Astrocyte of the cerebellum (primary cell): Measurements from ENCODE around the gene DERL3.
A peak's percentile ranks its signal among the peaks of the same experiment; 100 is the strongest.

Experiments used
- DNase-seq: peaks from one replicate; pipeline ENCODE4 v3.0.0-alpha.2; 2011; ENCODE audit warnings: low read depth
- H3K4me3 ChIP-seq: 2 replicates; pipeline ENCODE4 v1.5.1; 2011; ENCODE audit warnings: mild to moderate bottlenecking, low read depth, low read length, moderate library complexity
- in situ Hi-C: cut with HindIII; loops from 2 replicates; pipeline ENCODE4 v1.10.0; 2017; ENCODE audit warnings: low sequenced_read_pairs
- TF ChIP-seq, protein P1 (sequence below): IDR thresholded peaks from 2 replicates; pipeline ENCODE4 v1.5.1; 2012; ENCODE audit warnings: low read length, low read depth, moderate library complexity, mild to moderate bottlenecking; ENCODE audit errors: missing control alignments

The DERL3 gene

DNA sequence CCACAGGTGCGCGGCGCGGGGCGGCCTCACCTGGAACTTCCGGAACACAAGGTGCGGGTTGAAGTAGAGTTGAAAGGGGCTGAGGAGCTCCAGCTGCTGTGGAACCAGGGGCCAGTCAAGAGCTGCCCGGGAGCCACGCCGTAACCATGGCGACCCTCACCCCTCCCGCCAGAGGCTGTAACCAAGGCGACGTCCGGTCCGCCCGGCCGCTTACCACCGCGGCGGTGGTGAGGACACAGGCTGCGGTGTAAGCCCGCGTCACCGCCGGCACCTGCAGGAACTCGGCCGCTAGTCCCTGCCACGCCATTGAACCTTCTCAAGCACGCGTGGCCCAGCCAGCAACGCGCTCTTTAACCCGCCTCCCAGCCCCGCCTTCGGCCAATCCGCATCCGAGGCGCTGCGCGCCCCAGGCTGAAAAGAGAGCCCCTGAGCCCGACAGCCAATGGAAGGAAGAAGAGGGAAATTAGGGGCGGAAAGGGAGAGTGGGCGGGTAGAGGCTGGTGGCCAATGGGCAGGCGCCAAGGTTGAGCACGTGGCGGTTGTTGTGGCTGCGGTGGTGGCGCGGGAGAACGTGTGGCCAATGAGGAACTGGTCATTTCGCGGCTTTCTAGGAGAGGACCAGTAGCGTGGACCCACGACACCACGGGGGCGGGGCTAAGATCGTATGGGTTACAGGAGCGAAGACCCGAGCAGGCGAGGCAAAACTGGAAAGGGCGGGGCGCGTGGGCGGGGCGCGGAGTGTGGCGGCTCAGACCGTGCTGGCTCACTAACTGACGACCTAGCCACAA is at the start of gene DERL3:
DERL3 (minus strand) TSS at position 326 of the 788 bp plus-strand sequence; CDS start at position 307, 19 bp downstream.
- peak; percentile 92 for DNase-seq
- in situ Hi-C loops, result loop anchor here (10.0 kb wide), 1 partner anchor 304 kb away; no protein-coding TSS in a partner anchor
- TF ChIP-seq, protein P1, sequence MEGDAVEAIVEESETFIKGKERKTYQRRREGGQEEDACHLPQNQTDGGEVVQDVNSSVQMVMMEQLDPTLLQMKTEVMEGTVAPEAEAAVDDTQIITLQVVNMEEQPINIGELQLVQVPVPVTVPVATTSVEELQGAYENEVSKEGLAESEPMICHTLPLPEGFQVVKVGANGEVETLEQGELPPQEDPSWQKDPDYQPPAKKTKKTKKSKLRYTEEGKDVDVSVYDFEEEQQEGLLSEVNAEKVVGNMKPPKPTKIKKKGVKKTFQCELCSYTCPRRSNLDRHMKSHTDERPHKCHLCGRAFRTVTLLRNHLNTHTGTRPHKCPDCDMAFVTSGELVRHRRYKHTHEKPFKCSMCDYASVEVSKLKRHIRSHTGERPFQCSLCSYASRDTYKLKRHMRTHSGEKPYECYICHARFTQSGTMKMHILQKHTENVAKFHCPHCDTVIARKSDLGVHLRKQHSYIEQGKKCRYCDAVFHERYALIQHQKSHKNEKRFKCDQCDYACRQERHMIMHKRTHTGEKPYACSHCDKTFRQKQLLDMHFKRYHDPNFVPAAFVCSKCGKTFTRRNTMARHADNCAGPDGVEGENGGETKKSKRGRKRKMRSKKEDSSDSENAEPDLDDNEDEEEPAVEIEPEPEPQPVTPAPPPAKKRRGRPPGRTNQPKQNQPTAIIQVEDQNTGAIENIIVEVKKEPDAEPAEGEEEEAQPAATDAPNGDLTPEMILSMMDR, result no peak
- H3K4me3 ChIP-seq, result peak within 1 kb of the TSS; percentile 35

DNA sequence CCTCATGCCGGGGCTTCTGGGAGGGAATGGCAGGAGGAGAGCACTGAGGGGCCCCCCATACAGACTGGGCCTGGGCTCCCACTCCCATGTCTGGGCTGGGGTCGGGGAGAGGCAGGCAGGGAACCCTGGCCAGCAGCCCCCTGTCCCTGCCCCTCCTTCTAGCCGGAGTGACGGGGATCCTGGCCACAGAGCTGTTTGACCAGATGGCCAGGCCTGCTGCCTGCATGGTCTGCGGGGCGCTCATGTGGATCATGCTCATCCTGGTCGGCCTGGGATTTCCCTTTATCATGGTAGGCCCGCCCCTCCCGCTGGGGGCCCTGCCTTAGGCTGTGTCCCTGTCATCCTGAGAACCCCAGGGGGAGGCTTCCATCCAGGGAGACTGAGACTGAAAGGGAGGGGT is 45.3 kb upstream of the DERL3 start:
- no peak for DNase-seq
- H3K4me3 ChIP-seq, result no peak overlapping the region
- in situ Hi-C loops, result no loop called here
- TF ChIP-seq, protein P1, result no peak

- in situ Hi-C loops, result no loop called here
- TF ChIP-seq, protein P1, result no peak
- DNase-seq, result no peak
- no peak overlapping the region for H3K4me3 ChIP-seq
These were observed 44.9 kb upstream of the DERL3 start for GRCh38 chr22:23883658-23884057.

DNA sequence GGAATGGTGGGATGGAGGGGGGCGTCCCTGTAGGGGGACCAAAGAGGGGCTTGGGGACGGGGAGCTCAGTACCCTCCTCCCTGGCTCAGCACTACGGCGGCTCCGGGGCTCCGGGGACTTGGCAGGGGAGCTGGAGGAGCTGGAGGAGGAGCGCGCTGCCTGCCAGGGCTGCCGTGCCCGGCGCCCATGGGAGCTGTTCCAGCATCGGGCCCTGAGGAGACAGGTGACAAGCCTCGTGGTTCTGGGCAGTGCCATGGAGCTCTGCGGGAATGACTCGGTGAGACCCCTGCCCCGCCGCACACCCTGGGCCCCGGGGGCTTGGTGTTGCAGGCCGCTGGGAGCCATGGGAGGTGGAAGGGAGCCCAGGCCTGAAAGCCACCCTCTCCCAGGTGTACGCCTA is 43.6 kb upstream of the DERL3 start:
- in situ Hi-C loops, result no loop called here

GRCh38 chr22:23878219-23878618 is 39.4 kb upstream of the DERL3 start:
- no peak for DNase-seq
- in situ Hi-C loops, result no loop called here
- no peak overlapping the region for H3K4me3 ChIP-seq
- TF ChIP-seq, protein P1, result no peak

More for the DNA sequence above, 43.6 kb upstream of the DERL3 start:
- TF ChIP-seq, protein P1, result no peak
- no peak overlapping the region for H3K4me3 ChIP-seq
- no peak for DNase-seq

GRCh38 chr22:23877566-23877965 is 38.8 kb upstream of the DERL3 start:
- no peak for DNase-seq
- no peak overlapping the region for H3K4me3 ChIP-seq
- TF ChIP-seq, protein P1, result no peak
- in situ Hi-C loops, result no loop called here
